DMS114 treated with DMSO at 0.1 percent for 48 hours (cell line): ENCODE results near the gene FREY1.

Experiments
- DNase-seq: peaks from one replicate; lab custom pipeline; 2025; ENCODE audit not compliant: unreplicated experiment; lab: John Stamatoyannopoulos, UW

The FREY1 gene

GRCh38 chr11:45906965-45907611 lies at the start of gene FREY1:
FREY1 (minus strand) TSS chr11:45907271; CDS start chr11:45907245, 26 bp downstream.
- no peak for DNase-seq

- no peak for DNase-seq
Observed at GRCh38 chr11:45949992-45950407, 42.9 kb upstream of the FREY1 start.

DNA sequence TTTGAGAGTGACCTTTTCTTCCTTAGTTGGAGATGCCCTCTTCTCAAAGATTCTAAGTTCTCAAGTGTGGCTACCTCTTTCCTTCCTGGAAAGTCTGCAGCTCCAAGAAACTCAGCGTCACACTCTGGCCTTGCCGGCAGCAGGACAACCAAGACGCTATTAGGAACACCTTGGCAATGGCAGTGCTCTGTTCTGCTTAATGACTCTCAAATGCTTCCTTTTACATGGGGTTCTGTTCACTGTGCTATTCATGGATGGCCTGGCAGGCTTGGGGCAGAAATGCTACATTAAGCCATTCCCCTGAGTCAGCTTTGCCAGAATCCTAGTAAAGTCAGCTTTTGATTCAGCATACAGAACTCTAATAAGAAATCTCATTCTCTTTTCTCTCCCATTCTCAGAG lies 41.3 kb upstream of the FREY1 start:
- DNase-seq = no peak

DNA sequence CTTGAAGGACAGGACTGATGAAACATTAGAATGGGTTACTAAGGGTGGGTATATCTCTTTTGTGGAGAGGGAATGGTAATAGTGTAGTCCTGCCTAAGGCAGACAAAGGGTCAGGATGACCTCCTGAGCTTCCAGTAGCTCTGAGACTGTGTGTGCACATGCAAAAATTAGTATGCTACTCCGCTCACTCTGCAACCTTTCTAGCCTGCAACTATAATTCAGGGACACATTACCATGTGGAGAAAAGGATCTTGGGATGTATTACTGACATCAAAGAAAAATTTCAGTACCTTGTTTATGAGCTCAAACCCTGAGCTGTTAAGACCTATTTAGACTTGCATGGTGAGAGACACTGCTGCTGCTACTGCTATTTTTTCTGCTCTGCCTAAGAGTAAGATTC lies 40.8 kb upstream of the FREY1 start:
- DNase-seq = no peak

GRCh38 chr11:45945397-45945999 lies 38.4 kb upstream of the FREY1 start:
- DNase-seq = no peak

DNA sequence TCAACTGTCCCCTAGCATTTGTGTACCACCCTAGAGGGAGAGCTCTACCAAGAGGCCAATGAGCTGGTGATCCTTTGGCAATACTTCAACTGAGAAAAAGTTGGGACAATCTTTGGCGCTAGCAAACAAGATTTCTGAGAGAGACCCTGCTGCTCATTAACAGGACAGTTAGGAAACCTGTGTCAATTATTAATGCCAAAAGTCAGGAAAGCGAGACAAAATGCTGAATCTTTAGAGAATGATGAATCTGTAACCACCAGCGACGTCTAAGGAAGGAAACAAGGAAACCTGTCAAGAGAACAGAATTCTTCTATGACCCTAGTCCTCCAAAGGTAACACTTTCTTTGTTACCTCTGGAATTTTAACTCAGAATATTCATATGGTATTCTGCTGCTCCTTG lies 35.3 kb upstream of the FREY1 start:
- no peak for DNase-seq

DNA sequence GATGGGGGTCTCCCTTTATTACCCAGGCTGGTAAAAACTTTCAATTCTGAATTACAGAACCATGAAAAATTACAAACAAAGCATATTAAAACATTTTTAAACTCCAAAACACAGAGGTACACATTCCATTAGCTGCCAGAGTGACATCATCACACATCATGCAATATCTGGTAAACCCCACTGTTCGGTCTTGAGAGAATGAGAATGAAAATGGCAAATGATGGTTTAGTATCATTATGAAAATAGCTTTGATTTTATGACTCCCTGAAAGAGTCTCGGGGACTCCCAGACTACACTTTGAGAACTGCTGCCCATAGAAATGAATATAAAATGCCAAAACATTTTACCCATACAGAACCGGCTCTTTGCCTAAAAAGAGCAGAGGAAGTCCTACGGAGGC lies 34.2 kb upstream of the FREY1 start:
- DNase-seq = no peak

DNA sequence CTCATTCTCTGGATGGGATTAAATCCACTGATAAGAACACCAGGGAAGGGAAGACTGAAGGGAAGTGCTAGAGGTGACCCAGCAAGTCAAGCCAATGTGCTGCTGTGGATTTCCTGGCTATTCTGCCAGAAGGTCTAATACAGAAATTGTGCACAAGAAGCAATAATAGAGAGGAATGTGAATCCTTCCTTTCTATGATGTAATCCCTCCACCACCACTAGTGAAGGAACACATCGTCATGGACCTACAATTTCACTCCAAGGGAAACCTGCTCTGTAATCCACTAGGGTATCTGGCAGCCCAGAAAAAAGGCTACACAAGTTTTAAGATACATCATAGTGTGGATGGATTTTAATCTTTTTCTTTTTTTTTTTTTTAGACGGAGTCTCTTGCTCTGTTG lies 32.8 kb upstream of the FREY1 start:
- no peak for DNase-seq

DNA sequence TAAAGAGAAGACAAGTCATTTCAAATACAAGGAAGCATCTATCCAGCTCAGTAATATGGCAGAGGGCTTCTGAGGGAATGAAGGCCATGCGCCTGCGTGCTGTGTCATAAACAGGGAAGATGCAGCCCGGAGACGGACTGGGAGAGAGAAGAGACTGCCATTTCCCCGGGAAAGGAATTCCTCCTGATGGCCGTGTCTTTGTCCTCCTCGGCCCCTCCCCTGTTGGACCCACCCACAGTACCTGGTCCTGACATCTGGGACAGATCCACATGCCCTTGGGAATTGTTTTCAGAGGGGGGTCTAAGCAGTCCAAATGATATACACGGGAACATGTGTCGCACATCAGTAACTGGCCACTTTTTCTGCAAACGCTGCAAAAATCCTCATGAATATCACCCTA lies 30.8 kb upstream of the FREY1 start:
- no peak for DNase-seq

- no peak for DNase-seq
Observed at GRCh38 chr11:45936511-45937054, 29.5 kb upstream of the FREY1 start.

- no peak for DNase-seq
Observed at GRCh38 chr11:45935349-45936064, 28.4 kb upstream of the FREY1 start.

GRCh38 chr11:45934580-45935318 lies 27.7 kb upstream of the FREY1 start:
- DNase-seq = no peak

DNA sequence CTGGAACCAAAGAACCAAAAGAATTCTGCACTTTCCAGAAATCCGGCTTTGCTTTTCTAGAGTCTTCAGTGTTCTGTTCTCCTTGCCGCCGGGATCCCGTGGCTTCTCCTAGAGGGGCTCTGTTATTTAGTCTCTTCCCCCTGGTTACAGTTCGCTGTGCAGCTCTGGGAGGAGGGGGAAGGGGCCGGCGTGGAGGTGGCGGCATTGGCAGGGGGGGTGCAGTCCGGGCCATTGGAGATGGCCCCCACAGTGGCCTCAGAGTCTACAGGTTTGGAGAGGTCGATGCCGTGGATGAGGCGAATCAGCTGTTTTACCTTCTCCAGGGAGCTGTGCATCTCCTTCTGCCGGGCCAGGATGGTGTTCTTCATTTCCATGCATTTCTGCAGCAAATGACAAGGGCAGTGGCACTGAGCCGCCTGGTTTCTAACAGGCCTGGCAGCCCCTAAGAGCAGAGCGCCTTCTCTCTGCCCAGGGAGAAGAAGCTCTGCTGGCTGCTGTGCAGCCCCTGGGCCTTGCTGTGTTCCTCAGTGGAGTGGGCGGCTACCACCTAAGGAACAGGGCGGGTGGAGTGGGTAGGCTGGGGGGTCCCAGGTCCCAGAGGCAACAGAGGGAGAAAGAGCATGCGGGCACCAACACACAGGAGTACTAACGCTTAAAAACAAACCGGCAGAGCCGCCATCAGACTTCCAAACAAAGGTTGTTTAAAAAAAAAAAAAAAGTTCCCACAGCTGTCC lies 26.9 kb upstream of the FREY1 start:
- DNase-seq = no peak

- DNase-seq = no peak
Observed at GRCh38 chr11:45933131-45933831, 26.2 kb upstream of the FREY1 start.

DNA sequence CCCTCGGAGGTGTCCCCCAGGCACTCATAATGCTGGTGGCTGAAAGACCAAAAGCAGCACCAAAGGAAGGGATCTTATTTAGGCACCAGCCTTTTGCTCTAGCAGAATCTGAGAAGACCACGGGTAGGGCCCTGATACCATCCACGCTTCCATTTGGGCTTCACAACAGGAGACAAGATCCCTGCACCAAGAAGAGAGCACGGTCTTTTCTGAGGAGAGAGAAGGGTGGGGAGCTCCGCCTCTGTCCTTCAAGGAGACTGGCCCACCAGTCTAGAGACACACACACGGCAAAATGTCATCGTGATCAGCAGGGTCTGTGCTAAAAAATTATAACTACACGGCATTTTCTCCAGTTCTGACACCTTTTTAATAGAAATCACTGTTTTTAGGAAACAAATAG lies 25.1 kb upstream of the FREY1 start:
- no peak for DNase-seq

- no peak for DNase-seq
Observed at GRCh38 chr11:45931739-45932138, 24.7 kb upstream of the FREY1 start.

- DNase-seq = no peak
Observed at GRCh38 chr11:45930951-45931570, 24.0 kb upstream of the FREY1 start.

DNA sequence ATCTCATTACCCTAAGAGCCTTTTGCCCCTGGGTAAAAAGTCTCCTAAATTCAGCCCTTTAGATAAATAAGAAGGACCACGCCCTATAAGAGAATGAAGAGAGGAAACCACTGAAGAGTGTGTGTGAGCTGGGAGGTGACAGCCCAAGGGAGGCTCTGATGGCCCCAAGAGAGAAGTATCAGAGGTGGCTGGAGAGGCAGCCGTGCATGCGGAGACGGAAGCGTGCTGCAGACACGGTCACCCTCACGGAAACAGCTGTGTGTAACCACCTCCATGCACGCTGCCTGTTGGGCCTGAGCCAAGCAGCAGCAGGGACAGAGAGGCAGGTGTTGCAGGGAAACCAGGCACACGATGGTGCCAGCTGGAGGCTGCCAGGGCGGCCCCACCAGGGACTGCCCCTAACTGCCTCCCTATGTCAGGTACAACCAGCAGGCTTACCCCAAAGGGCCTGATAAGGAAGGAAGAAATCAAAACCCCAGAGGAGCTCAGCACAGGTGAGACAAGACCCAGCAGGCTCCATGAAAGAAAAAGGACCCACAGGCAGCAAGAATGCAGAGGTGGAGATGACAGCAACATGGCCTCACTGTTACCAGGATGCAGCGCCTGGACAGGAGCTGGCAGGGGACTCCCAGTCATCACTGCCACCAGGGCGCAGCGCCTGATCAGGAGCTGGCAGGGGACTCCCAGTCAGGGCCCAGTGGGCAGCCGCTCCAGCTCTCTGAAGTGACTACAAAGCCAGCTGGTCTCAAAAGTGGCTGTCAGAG lies 23.1 kb upstream of the FREY1 start:
- no peak for DNase-seq

GRCh38 chr11:45929486-45930030 lies 22.5 kb upstream of the FREY1 start:
- no peak for DNase-seq
